ENCODE data around the gene B3GNT5. TPM values are rescaled to one million over a fixed set of nuclear protein-coding genes. Genes with fewer than 3 reads are reported as not detected.

B3GNT5 gene
- total and polyA plus RNA-seq, 2 donors (not counting 1 experiment from before 2014, with no cell fraction given) = 0.07 to 0.37 TPM

GRCh38 chr3:183208800-183209199, 44.3 kb upstream of the B3GNT5 start:
- Histone ChIP-seq H4K20me1 (ENCODE audit: control insufficient read depth, insufficient read depth, low read length, poor library complexity, severe bottlenecking) (no peaks in the 10 kb centered on the region), H3K4me3 (ENCODE audit: control extremely low read depth in 1 of 5, extremely low read depth in 1 of 5, insufficient read depth in 1 of 5, low read depth in 2 of 5, low read length in 4 of 5) (no peak overlapping the region), H3K9ac (ENCODE audit: low read length) (no peak overlapping the region), H3K4me1 (ENCODE audit: control insufficient read depth in 2 of 2, insufficient read depth in 2 of 2, low read length in 2 of 2) (peaks cover 13 to 21% of the 10 kb centered on the region in 2 donors), H3K79me2 (ENCODE audit: control insufficient read depth, insufficient read depth, low read length) (no peaks in the 10 kb centered on the region), H3K4me2 (replicated peaks; ENCODE audit: low read depth, low read length, poor library complexity, severe bottlenecking) (no peak overlapping the region), H2AFZ (ENCODE audit: insufficient read depth, low read depth, low read length, poor library complexity, severe bottlenecking) (no peak overlapping the region), H3K36me3 (replicated peaks in 1 of 2; ENCODE audit: control extremely low read depth in 1 of 2, control insufficient read depth in 1 of 2, extremely low read depth in 1 of 2, insufficient read depth in 2 of 2, low read length in 1 of 2) (no peaks in the 10 kb centered on the region), H3K27me3 (replicated peaks in 1 of 4; ENCODE audit: control extremely low read depth in 1 of 4, control insufficient read depth in 3 of 4, insufficient read depth in 4 of 4, low read length in 3 of 4) (peaks cover 0 to 16% (median 9%) of the 10 kb centered on the region in 4 experiments), H3K27ac (ENCODE audit: low read length in 2 of 2) (no peak overlapping the region), H3K9me3 (ENCODE audit: control extremely low read depth in 1 of 3, control insufficient read depth in 2 of 3, insufficient read depth in 1 of 3, low read length in 2 of 3) (peaks cover 0 to 3% (median 0%) of the 10 kb centered on the region in 3 donors)
- peaks cover 2% of the 10 kb centered on the region for H3K9me3 Mint-ChIP-seq (ENCODE audit: insufficient read depth)
- POLR2A ChIA-PET = no interaction called here
- H3K27ac Mint-ChIP-seq = no peak overlapping the region
- H3K4me3 Mint-ChIP-seq = no peak overlapping the region
- no peak for TF ChIP-seq CTCF (IDR thresholded peaks at IDR 0.05)
- TF ChIP-seq EZH2 (IDR thresholded peaks at IDR 0.05; ENCODE audit: borderline replicate concordance, insufficient read depth, low read depth, low read length, poor library complexity, severe bottlenecking) = no peak
- H3K4me1 Mint-ChIP-seq = peaks cover 20% of the 10 kb centered on the region
- WGBS (ENCODE audit: insufficient coverage) = no CpG with 5 or more reads among the region's 2 CpGs
- DNase-seq (no peak), ATAC-seq (ENCODE audit: low read depth) (no peak)
- CTCF ChIA-PET = no interaction called here
- intact Hi-C loops (cut with micrococcal nuclease) = no loop called here
- peaks cover 42% of the 10 kb centered on the region for H3K27me3 Mint-ChIP-seq

GRCh38 chr3:183210341-183210740, 42.7 kb upstream of the B3GNT5 start:
- no CpG with 5 or more reads among the region's 5 CpGs for WGBS (ENCODE audit: insufficient coverage)
- Histone ChIP-seq H3K27me3 (replicated peaks in 1 of 4; ENCODE audit: control extremely low read depth in 1 of 4, control insufficient read depth in 3 of 4, insufficient read depth in 4 of 4, low read length in 3 of 4) (peaks cover 0 to 16% (median 11%) of the 10 kb centered on the region in 4 experiments), H3K4me1 (ENCODE audit: control insufficient read depth in 2 of 2, insufficient read depth in 2 of 2, low read length in 2 of 2) (peaks cover 15 to 21% of the 10 kb centered on the region in 2 donors), H3K4me3 (ENCODE audit: control extremely low read depth in 1 of 5, extremely low read depth in 1 of 5, insufficient read depth in 1 of 5, low read depth in 2 of 5, low read length in 4 of 5) (no peak overlapping the region), H3K9me3 (ENCODE audit: control extremely low read depth in 1 of 3, control insufficient read depth in 2 of 3, insufficient read depth in 1 of 3, low read length in 2 of 3) (no peaks in the 10 kb centered on the region), H3K4me2 (replicated peaks; ENCODE audit: low read depth, low read length, poor library complexity, severe bottlenecking) (no peak overlapping the region), H3K79me2 (ENCODE audit: control insufficient read depth, insufficient read depth, low read length) (no peaks in the 10 kb centered on the region), H2AFZ (ENCODE audit: insufficient read depth, low read depth, low read length, poor library complexity, severe bottlenecking) (no peak overlapping the region), H3K36me3 (replicated peaks in 1 of 2; ENCODE audit: control extremely low read depth in 1 of 2, control insufficient read depth in 1 of 2, extremely low read depth in 1 of 2, insufficient read depth in 2 of 2, low read length in 1 of 2) (no peaks in the 10 kb centered on the region), H4K20me1 (ENCODE audit: control insufficient read depth, insufficient read depth, low read length, poor library complexity, severe bottlenecking) (no peaks in the 10 kb centered on the region), H3K27ac (ENCODE audit: low read length in 2 of 2) (no peak overlapping the region), H3K9ac (ENCODE audit: low read length) (no peak overlapping the region)
- H3K27me3 Mint-ChIP-seq = peaks cover 45% of the 10 kb centered on the region
- ChIA-PET POLR2A (no interaction called here), CTCF (interaction anchor here (1.1 kb wide), 1 partner anchor 18 kb away, joined by 4 read pairs; no protein-coding TSS in a partner anchor)
- intact Hi-C loops (cut with micrococcal nuclease) = no loop called here
- H3K27ac Mint-ChIP-seq = no peak overlapping the region
- DNase-seq (no peak), ATAC-seq (ENCODE audit: low read depth) (no peak)
- no peak overlapping the region for H3K4me3 Mint-ChIP-seq
- H3K4me1 Mint-ChIP-seq = peaks cover 25% of the 10 kb centered on the region
- no peaks in the 10 kb centered on the region for H3K9me3 Mint-ChIP-seq (ENCODE audit: insufficient read depth)
- TF ChIP-seq CTCF (IDR thresholded peaks at IDR 0.05) (no peak), EZH2 (IDR thresholded peaks at IDR 0.05; ENCODE audit: borderline replicate concordance, insufficient read depth, low read depth, low read length, poor library complexity, severe bottlenecking) (no peak)

All from B cell (primary cell).